ENCODE data around the gene TOMM7.

TOMM7 gene

DNA sequence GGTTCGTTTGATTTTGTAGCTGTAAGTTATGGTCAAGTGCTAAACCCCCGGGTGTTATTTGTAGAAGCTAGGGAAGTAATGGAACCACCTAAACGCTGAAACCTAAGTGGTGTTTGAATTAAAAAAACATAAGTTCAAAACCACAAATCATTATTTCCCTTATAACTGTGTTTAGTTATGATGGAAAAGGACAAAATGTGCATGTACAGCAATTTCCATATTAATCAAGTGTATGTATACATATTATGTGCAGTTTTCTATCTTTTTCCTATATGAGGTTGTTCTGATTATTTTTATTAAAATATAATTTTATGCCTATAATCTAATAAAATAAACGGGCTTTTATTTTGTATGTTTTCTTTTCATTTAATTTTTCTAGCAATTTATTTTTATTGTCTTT is 49.8 kb downstream of the TOMM7 start:
- no peaks in the 10 kb centered on the region for H3K36me3 Mint-ChIP-seq (ENCODE audit: low read depth)
- no peak for DNase-seq (ENCODE audit: low spot score)
- H3K9me3 Mint-ChIP-seq = no peaks in the 10 kb centered on the region
- peaks cover 39% of the 10 kb centered on the region for H3K27me3 Mint-ChIP-seq (ENCODE audit: low read depth)
- no peak overlapping the region for H3K4me3 Mint-ChIP-seq
- H3K27ac Mint-ChIP-seq = no peak overlapping the region
- H3K4me1 Mint-ChIP-seq (ENCODE audit: low read depth) = no peaks in the 10 kb centered on the region

- no peak overlapping the region for H3K27ac Mint-ChIP-seq
- no peaks in the 10 kb centered on the region for H3K36me3 Mint-ChIP-seq (ENCODE audit: low read depth)
- H3K27me3 Mint-ChIP-seq (ENCODE audit: low read depth) = peaks cover 47% of the 10 kb centered on the region
- DNase-seq (ENCODE audit: low spot score) = no peak
- H3K4me1 Mint-ChIP-seq (ENCODE audit: low read depth) = no peaks in the 10 kb centered on the region
- no peaks in the 10 kb centered on the region for H3K9me3 Mint-ChIP-seq
- no peak overlapping the region for H3K4me3 Mint-ChIP-seq
Measured at GRCh38 chr7:22771872-22772228, 50.8 kb downstream of the TOMM7 start.

DNA sequence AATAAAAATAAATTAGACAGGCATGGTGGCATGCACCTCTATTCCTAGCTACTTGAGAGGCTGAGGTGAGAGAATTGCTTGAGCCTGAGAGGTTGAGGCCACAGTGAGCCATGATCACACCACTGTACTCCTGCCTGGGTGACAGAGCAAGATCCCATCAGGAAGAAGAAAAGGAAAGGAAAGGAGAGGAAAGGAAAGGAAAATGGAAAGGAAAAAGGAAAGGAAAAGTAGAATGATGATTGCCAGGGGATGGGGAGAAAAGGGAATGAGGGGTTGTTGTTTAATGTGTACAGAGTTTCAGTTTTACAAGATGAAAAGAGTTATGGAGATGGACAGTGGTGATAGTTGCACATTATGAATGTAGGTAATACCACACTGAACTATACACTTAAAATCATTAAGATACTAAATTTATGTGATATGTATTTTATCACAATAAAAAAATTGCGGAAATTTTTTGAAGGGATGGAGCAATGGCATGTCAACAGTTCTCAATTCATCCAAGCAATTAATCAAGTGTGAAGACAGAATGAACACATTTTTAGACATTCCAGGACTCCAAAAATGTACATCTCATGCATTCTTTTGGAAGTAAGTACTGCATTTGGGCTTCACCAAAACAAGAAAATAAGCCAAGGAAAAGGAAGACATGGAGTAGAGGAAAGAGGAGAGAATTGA is 51.3 kb downstream of the TOMM7 start:
- Mint-ChIP-seq H3K27me3 (ENCODE audit: low read depth) (peaks cover 46% of the 10 kb centered on the region), H3K9me3 (no peaks in the 10 kb centered on the region), H3K4me3 (no peak overlapping the region), H3K4me1 (ENCODE audit: low read depth) (no peaks in the 10 kb centered on the region), H3K27ac (no peak overlapping the region), H3K36me3 (ENCODE audit: low read depth) (no peaks in the 10 kb centered on the region)
- DNase-seq (ENCODE audit: low spot score) = no peak

DNA sequence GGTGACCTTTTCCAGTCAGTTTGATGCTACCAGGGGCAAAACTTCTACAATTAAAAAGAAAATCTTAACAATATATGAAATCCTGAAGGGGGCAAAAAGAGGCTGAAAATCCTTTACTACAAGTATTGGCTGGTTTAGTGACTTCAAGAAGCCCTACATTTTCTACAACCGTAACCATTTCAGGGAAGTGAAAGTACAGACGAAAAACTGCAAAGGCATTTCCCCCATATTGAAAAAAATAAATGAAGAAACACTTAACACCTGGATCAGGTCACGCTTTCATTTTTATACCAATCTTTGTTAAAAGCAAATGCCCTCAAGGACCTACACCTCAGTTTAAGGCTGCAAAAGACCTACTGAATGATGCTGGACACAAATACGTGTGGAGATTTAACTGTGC is 57.0 kb downstream of the TOMM7 start:
- H3K4me1 Mint-ChIP-seq (ENCODE audit: low read depth) = no peaks in the 10 kb centered on the region
- H3K9me3 Mint-ChIP-seq = no peaks in the 10 kb centered on the region
- DNase-seq (ENCODE audit: low spot score) = no peak
- no peak overlapping the region for H3K4me3 Mint-ChIP-seq
- H3K27ac Mint-ChIP-seq = no peak overlapping the region
- H3K27me3 Mint-ChIP-seq (ENCODE audit: low read depth) = peaks cover 52% of the 10 kb centered on the region
- no peaks in the 10 kb centered on the region for H3K36me3 Mint-ChIP-seq (ENCODE audit: low read depth)

Measured in T-helper 2 cell treated with Interferon-gamma antibody and Interleukin-4, amounts not matched to agents 5 μg/mL and 100 μg/mL, for 36 hours (primary cell).